ENCODE measurements around the gene LARGE1. TPM values are rescaled to one million over a fixed set of nuclear protein-coding genes. Genes with fewer than 3 reads are reported as not detected.

LARGE1 gene
- total and polyA plus RNA-seq, 5 donors, result 23.8 to 100.0 (median 73.1) TPM

GRCh38 chr22:33842421-33843094 is 77.7 kb downstream of the LARGE1 start:
- WGBS, result 86% methylated on average over 6 of the region's 6 CpGs
- intact Hi-C loops (cut with DNase I), result no loop called here
- H3K4me1 ChIP-seq (ENCODE audit: control insufficient read depth, insufficient read depth, low read length), result peaks cover 14% of the 10 kb centered on the region
- H3K9me3 ChIP-seq (ENCODE audit: control insufficient read depth, low read length), result no peaks in the 10 kb centered on the region
- ATAC-seq (no peak), DNase-seq (no peak)
- no peak overlapping the region for H3K4me3 ChIP-seq (ENCODE audit: low read length)
- no peaks in the 10 kb centered on the region for H3K27me3 ChIP-seq (ENCODE audit: control insufficient read depth, insufficient read depth)
- no peak overlapping the region for H3K27ac ChIP-seq (ENCODE audit: low read length)

GRCh38 chr22:33842006-33842354 is 78.3 kb downstream of the LARGE1 start:
- H3K27me3 ChIP-seq (ENCODE audit: control insufficient read depth, insufficient read depth), result no peaks in the 10 kb centered on the region
- 80% methylated on average over 12 of the region's 12 CpGs for WGBS
- H3K4me3 ChIP-seq (ENCODE audit: low read length), result no peak overlapping the region
- ATAC-seq (no peak), DNase-seq (no peak)
- intact Hi-C loops (cut with DNase I), result no loop called here
- H3K4me1 ChIP-seq (ENCODE audit: control insufficient read depth, insufficient read depth, low read length), result peaks cover 15% of the 10 kb centered on the region
- H3K9me3 ChIP-seq (ENCODE audit: control insufficient read depth, low read length), result no peaks in the 10 kb centered on the region
- H3K27ac ChIP-seq (ENCODE audit: low read length), result no peak overlapping the region

GRCh38 chr22:33841281-33842005 is 78.8 kb downstream of the LARGE1 start:
- 60% methylated on average over 4 of the region's 4 CpGs for WGBS
- H3K4me3 ChIP-seq (ENCODE audit: low read length), result no peak overlapping the region
- H3K4me1 ChIP-seq (ENCODE audit: control insufficient read depth, insufficient read depth, low read length), result peaks cover 16% of the 10 kb centered on the region
- ATAC-seq (peak; percentile 35 to 55), DNase-seq (no peak)
- peak overlapping the region; percentile 2 for H3K27ac ChIP-seq (ENCODE audit: low read length)
- intact Hi-C loops (cut with DNase I), result no loop called here
- no peaks in the 10 kb centered on the region for H3K9me3 ChIP-seq (ENCODE audit: control insufficient read depth, low read length)
- no peaks in the 10 kb centered on the region for H3K27me3 ChIP-seq (ENCODE audit: control insufficient read depth, insufficient read depth)

- DNase-seq, result no peak
- no peak for ATAC-seq
- no peak overlapping the region for H3K4me3 ChIP-seq (ENCODE audit: low read length)
- intact Hi-C loops (cut with DNase I), result no loop called here
- 53% methylated on average over 6 of the region's 6 CpGs for WGBS
- no peak overlapping the region for H3K27ac ChIP-seq (ENCODE audit: low read length)
- no peaks in the 10 kb centered on the region for H3K27me3 ChIP-seq (ENCODE audit: control insufficient read depth, insufficient read depth)
- peaks cover 24% of the 10 kb centered on the region for H3K4me1 ChIP-seq (ENCODE audit: control insufficient read depth, insufficient read depth, low read length)
- no peaks in the 10 kb centered on the region for H3K9me3 ChIP-seq (ENCODE audit: control insufficient read depth, low read length)
Measured at GRCh38 chr22:33838644-33839043, 81.6 kb downstream of the LARGE1 start.

- no peak for DNase-seq
- H3K27me3 ChIP-seq (ENCODE audit: control insufficient read depth, insufficient read depth), result no peaks in the 10 kb centered on the region
- H3K4me1 ChIP-seq (ENCODE audit: control insufficient read depth, insufficient read depth, low read length), result peaks cover 20% of the 10 kb centered on the region
- intact Hi-C loops (cut with DNase I), result no loop called here
- no peak overlapping the region for H3K27ac ChIP-seq (ENCODE audit: low read length)
- no peak for ATAC-seq
- no peaks in the 10 kb centered on the region for H3K9me3 ChIP-seq (ENCODE audit: control insufficient read depth, low read length)
- 38% methylated on average over 4 of the region's 4 CpGs for WGBS
- no peak overlapping the region for H3K4me3 ChIP-seq (ENCODE audit: low read length)
Measured at GRCh38 chr22:33837826-33838225, 82.5 kb downstream of the LARGE1 start.

GRCh38 chr22:33835265-33835664 is 85.0 kb downstream of the LARGE1 start:
- peaks cover 27% of the 10 kb centered on the region for H3K4me1 ChIP-seq (ENCODE audit: control insufficient read depth, insufficient read depth, low read length)
- ATAC-seq (no peak), DNase-seq (no peak)
- no peaks in the 10 kb centered on the region for H3K27me3 ChIP-seq (ENCODE audit: control insufficient read depth, insufficient read depth)
- WGBS, result 67% methylated on average over 5 of the region's 5 CpGs
- intact Hi-C loops (cut with DNase I), result no loop called here
- no peak overlapping the region for H3K4me3 ChIP-seq (ENCODE audit: low read length)
- no peaks in the 10 kb centered on the region for H3K9me3 ChIP-seq (ENCODE audit: control insufficient read depth, low read length)
- H3K27ac ChIP-seq (ENCODE audit: low read length), result no peak overlapping the region

- H3K27me3 ChIP-seq (ENCODE audit: control insufficient read depth, insufficient read depth), result no peaks in the 10 kb centered on the region
- peak; percentile 77 to 82 for ATAC-seq
- peak; percentile 41 to 68 (median 65) for DNase-seq
- H3K27ac ChIP-seq (ENCODE audit: low read length), result peak overlapping the region; percentile 56
- intact Hi-C loops (cut with DNase I), result no loop called here
- 60% methylated on average over 7 of the region's 7 CpGs for WGBS
- H3K4me3 ChIP-seq (ENCODE audit: low read length), result no peak overlapping the region
- H3K4me1 ChIP-seq (ENCODE audit: control insufficient read depth, insufficient read depth, low read length), result peaks cover 19% of the 10 kb centered on the region
- no peaks in the 10 kb centered on the region for H3K9me3 ChIP-seq (ENCODE audit: control insufficient read depth, low read length)
Measured at GRCh38 chr22:33832558-33833151, 87.6 kb downstream of the LARGE1 start.

GRCh38 chr22:33831651-33832050 is 88.6 kb downstream of the LARGE1 start:
- ATAC-seq, result no peak
- H3K27ac ChIP-seq (ENCODE audit: low read length), result peak overlapping the region; percentile 50

GRCh38 chr22:33831207-33831606 is 89.1 kb downstream of the LARGE1 start:
- peaks cover 14% of the 10 kb centered on the region for H3K4me1 ChIP-seq (ENCODE audit: control insufficient read depth, insufficient read depth, low read length)
- intact Hi-C loops (cut with DNase I), result no loop called here
- DNase-seq, result no peak
- no peak for ATAC-seq
- no peaks in the 10 kb centered on the region for H3K27me3 ChIP-seq (ENCODE audit: control insufficient read depth, insufficient read depth)
- H3K27ac ChIP-seq (ENCODE audit: low read length), result no peak overlapping the region
- no peak overlapping the region for H3K4me3 ChIP-seq (ENCODE audit: low read length)
- 76% methylated on average over 11 of the region's 11 CpGs for WGBS
- no peaks in the 10 kb centered on the region for H3K9me3 ChIP-seq (ENCODE audit: control insufficient read depth, low read length)

More at GRCh38 chr22:33831651-33832050, 88.6 kb downstream of the LARGE1 start:
- intact Hi-C loops (cut with DNase I), result no loop called here
- Histone ChIP-seq H3K4me1 (ENCODE audit: control insufficient read depth, insufficient read depth, low read length) (peaks cover 17% of the 10 kb centered on the region), H3K9me3 (ENCODE audit: control insufficient read depth, low read length) (no peaks in the 10 kb centered on the region), H3K4me3 (ENCODE audit: low read length) (no peak overlapping the region), H3K27me3 (ENCODE audit: control insufficient read depth, insufficient read depth) (no peaks in the 10 kb centered on the region)
- WGBS, result 58% methylated on average over 5 of the region's 5 CpGs
- no peak for DNase-seq

GRCh38 chr22:33829546-33830280 is 90.6 kb downstream of the LARGE1 start:
- no peaks in the 10 kb centered on the region for H3K9me3 ChIP-seq (ENCODE audit: control insufficient read depth, low read length)
- DNase-seq (no peak), ATAC-seq (no peak)
- peaks cover 14% of the 10 kb centered on the region for H3K4me1 ChIP-seq (ENCODE audit: control insufficient read depth, insufficient read depth, low read length)
- no peak overlapping the region for H3K4me3 ChIP-seq (ENCODE audit: low read length)
- H3K27me3 ChIP-seq (ENCODE audit: control insufficient read depth, insufficient read depth), result no peaks in the 10 kb centered on the region
- WGBS, result 52% methylated on average over 4 of the region's 4 CpGs
- intact Hi-C loops (cut with DNase I), result no loop called here
- H3K27ac ChIP-seq (ENCODE audit: low read length), result no peak overlapping the region

- no peak for DNase-seq
- intact Hi-C loops (cut with DNase I), result no loop called here
- H3K27me3 ChIP-seq (ENCODE audit: control insufficient read depth, insufficient read depth), result no peaks in the 10 kb centered on the region
- H3K4me1 ChIP-seq (ENCODE audit: control insufficient read depth, insufficient read depth, low read length), result peaks cover 18% of the 10 kb centered on the region
- H3K4me3 ChIP-seq (ENCODE audit: low read length), result no peak overlapping the region
- no peak overlapping the region for H3K27ac ChIP-seq (ENCODE audit: low read length)
- no peaks in the 10 kb centered on the region for H3K9me3 ChIP-seq (ENCODE audit: control insufficient read depth, low read length)
- ATAC-seq, result no peak
- WGBS, result 86% methylated on average over 3 of the region's 3 CpGs
Measured at GRCh38 chr22:33828302-33828701, 92.0 kb downstream of the LARGE1 start.

Data from right cardiac atrium (tissue), 5 donors.